SKM-1 treated with dmso at 0.1 percent for 144 hours (cell line): ENCODE data around the gene PRUNE1.

Source experiments
- DNase-seq: peaks from one replicate; lab custom pipeline; 2025; ENCODE audit not compliant: unreplicated experiment; lab: John Stamatoyannopoulos, UW

The PRUNE1 gene

GRCh38 chr1:151005729-151006319 lies 2.4 kb upstream of the PRUNE1 start:
- no peak for DNase-seq

- peak; percentile 92 for DNase-seq
These were observed 1.8 kb upstream of the PRUNE1 start, which contains the start of gene MINDY1 for GRCh38 chr1:151006327-151007052. TSS of gene MINDY1 (minus strand) at chr1:151006902. CDS start at chr1:151002617, 4,285 bp downstream.

GRCh38 chr1:151007853-151008243 lies 401 bp upstream of the PRUNE1 start:
- no peak for DNase-seq

GRCh38 chr1:151009206-151009587 lies 948 bp downstream of the PRUNE1 start:
- no peak for DNase-seq

- no peak for DNase-seq
These were observed 1.6 kb downstream of the PRUNE1 start for GRCh38 chr1:151009674-151010345.

GRCh38 chr1:151010346-151010726 lies 2.1 kb downstream of the PRUNE1 start:
- no peak for DNase-seq

GRCh38 chr1:151011154-151011850 lies 3.1 kb downstream of the PRUNE1 start:
- DNase-seq = no peak

- DNase-seq = no peak
These were observed 4.6 kb downstream of the PRUNE1 start for GRCh38 chr1:151012684-151013471.

GRCh38 chr1:151013518-151013917 lies 5.3 kb downstream of the PRUNE1 start:
- no peak for DNase-seq

- peak; percentile 84 for DNase-seq
These were observed 16.4 kb downstream of the PRUNE1 start for GRCh38 chr1:151024540-151025146.

- DNase-seq = no peak
These were observed 18.2 kb downstream of the PRUNE1 start for GRCh38 chr1:151026460-151026859.

GRCh38 chr1:151032164-151032563 lies 23.9 kb downstream of the PRUNE1 start:
- no peak for DNase-seq

GRCh38 chr1:151035167-151035566 lies 26.9 kb downstream of the PRUNE1 start:
- DNase-seq = no peak

GRCh38 chr1:151036356-151036755 lies 28.1 kb downstream of the PRUNE1 start, which contains the start of gene BNIPL:
TSS of gene BNIPL (plus strand) at chr1:151036586. CDS start at chr1:151036726, 140 bp downstream.
- no peak for DNase-seq

- DNase-seq = no peak
These were observed 28.8 kb downstream of the PRUNE1 start for GRCh38 chr1:151037032-151037431.

GRCh38 chr1:151039521-151039920 lies 31.3 kb downstream of the PRUNE1 start:
- no peak for DNase-seq

- no peak for DNase-seq
These were observed 34.9 kb downstream of the PRUNE1 start for GRCh38 chr1:151043163-151043562.

GRCh38 chr1:151047591-151047924 lies 39.3 kb downstream of the PRUNE1 start, which contains the start of gene C1orf56:
TSS of gene C1orf56 (plus strand) at chr1:151047751. CDS start at chr1:151047848, 97 bp downstream.
- DNase-seq = peak; percentile 56

GRCh38 chr1:151047925-151048644 lies 39.8 kb downstream of the PRUNE1 start:
- peak; percentile 86 for DNase-seq

- no peak for DNase-seq
These were observed 40.4 kb downstream of the PRUNE1 start for GRCh38 chr1:151048645-151049032.
